ENCODE data around the gene LMAN2. TPM values are rescaled to one million over a fixed set of nuclear protein-coding genes. Genes with fewer than 3 reads are reported as not detected.

Gene LMAN2
- total RNA-seq, 1 donor from 2014 or later: 103 TPM

DNA sequence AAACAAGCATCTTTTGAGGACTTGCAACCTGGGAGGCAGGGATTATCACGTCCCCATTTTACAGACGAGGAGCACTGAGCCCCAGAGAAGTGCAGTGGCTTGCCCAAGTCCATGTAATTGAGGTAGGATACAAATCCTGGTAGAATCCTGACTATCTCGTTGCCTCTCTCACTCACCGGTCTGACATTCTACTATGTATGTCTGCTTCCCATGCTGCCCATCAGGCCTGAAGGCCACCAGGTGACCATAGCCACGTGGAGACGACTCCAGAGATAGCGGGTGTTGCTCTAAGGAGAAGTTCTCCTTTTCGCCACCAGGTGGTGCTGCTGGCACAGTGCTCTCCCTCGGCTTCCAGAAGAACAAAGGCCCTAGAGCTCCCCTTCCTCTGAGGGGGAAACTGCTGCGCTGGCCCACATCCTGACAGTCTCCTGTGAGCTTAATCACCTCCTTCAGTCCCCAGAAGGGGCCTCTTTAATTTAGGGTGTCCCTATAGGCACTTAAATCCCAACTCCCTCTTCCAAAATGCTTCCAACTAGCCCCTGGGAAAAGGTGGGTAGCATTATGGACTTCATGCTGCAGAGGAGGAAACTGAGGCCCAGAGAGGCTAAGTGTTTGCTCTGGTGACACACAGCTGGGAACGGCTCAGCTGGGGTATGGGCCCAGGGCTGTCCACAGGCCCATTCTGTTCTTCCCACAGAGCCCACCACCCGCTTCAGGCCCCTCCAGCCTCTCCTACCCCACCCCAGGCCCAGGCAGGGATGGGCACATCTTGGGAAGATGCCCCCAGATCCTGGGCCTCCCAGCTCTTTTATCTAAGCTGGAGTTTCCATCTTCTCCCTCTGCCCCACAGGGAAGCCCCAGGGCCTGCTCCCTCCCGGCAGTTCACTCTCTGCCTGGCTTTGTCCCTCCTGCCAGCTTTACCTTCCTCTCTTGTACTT lies 39.2 kb upstream of the LMAN2 start:
- peaks cover 19% of the 10 kb centered on the region for H3K4me1 ChIP-seq (ENCODE audit: insufficient read depth, low read length)
- H3K27ac ChIP-seq (ENCODE audit: low read depth, low read length): no peak overlapping the region
- peaks cover 23% of the 10 kb centered on the region for H3K4me1 Mint-ChIP-seq (ENCODE audit: low read depth, unreplicated experiment)
- peak overlapping the region; percentile 86 for H3K27ac Mint-ChIP-seq (ENCODE audit: unreplicated experiment)
- TF ChIP-seq EZH2 (IDR thresholded peaks at IDR 0.05; ENCODE audit: insufficient read depth, low read length): no peak
- TF ChIP-seq, protein P1, sequence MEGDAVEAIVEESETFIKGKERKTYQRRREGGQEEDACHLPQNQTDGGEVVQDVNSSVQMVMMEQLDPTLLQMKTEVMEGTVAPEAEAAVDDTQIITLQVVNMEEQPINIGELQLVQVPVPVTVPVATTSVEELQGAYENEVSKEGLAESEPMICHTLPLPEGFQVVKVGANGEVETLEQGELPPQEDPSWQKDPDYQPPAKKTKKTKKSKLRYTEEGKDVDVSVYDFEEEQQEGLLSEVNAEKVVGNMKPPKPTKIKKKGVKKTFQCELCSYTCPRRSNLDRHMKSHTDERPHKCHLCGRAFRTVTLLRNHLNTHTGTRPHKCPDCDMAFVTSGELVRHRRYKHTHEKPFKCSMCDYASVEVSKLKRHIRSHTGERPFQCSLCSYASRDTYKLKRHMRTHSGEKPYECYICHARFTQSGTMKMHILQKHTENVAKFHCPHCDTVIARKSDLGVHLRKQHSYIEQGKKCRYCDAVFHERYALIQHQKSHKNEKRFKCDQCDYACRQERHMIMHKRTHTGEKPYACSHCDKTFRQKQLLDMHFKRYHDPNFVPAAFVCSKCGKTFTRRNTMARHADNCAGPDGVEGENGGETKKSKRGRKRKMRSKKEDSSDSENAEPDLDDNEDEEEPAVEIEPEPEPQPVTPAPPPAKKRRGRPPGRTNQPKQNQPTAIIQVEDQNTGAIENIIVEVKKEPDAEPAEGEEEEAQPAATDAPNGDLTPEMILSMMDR (IDR thresholded peaks at IDR 0.05; ENCODE audit: insufficient read depth, low read depth, low read length): peak; percentile 94
- FAIRE-seq (no peak), DNase-seq (ENCODE audit: low read depth) (peak; percentile 54)
- no peaks in the 10 kb centered on the region for H3K36me3 ChIP-seq (ENCODE audit: insufficient read depth, low read length)
- H2AFZ ChIP-seq (ENCODE audit: low read depth, low read length): peak overlapping the region; percentile 64
- H3K36me3 Mint-ChIP-seq (ENCODE audit: low read depth, unreplicated experiment): no peaks in the 10 kb centered on the region
- H3K4me3 Mint-ChIP-seq (ENCODE audit: unreplicated experiment): peak overlapping the region; percentile 54
- H4K20me1 ChIP-seq (ENCODE audit: insufficient read depth, low read length): peaks cover 17% of the 10 kb centered on the region
- no peaks in the 10 kb centered on the region for H3K27me3 ChIP-seq (ENCODE audit: insufficient read depth, low read length)
- peaks cover 1% of the 10 kb centered on the region for H3K9me3 Mint-ChIP-seq (ENCODE audit: unreplicated experiment)
- H3K27me3 Mint-ChIP-seq (ENCODE audit: low read depth, unreplicated experiment): peaks cover 34% of the 10 kb centered on the region
- H3K9ac ChIP-seq (ENCODE audit: low read length): peak overlapping the region; percentile 53
- no peak overlapping the region for H3K4me3 ChIP-seq (ENCODE audit: insufficient read depth, low read depth, low read length)
- peak overlapping the region; percentile 77 for H3K4me2 ChIP-seq (ENCODE audit: low read length)
- no peaks in the 10 kb centered on the region for H3K79me2 ChIP-seq (ENCODE audit: insufficient read depth, low read length)
- no peaks in the 10 kb centered on the region for H3K9me3 ChIP-seq (ENCODE audit: insufficient read depth, low read depth, low read length)

DNA sequence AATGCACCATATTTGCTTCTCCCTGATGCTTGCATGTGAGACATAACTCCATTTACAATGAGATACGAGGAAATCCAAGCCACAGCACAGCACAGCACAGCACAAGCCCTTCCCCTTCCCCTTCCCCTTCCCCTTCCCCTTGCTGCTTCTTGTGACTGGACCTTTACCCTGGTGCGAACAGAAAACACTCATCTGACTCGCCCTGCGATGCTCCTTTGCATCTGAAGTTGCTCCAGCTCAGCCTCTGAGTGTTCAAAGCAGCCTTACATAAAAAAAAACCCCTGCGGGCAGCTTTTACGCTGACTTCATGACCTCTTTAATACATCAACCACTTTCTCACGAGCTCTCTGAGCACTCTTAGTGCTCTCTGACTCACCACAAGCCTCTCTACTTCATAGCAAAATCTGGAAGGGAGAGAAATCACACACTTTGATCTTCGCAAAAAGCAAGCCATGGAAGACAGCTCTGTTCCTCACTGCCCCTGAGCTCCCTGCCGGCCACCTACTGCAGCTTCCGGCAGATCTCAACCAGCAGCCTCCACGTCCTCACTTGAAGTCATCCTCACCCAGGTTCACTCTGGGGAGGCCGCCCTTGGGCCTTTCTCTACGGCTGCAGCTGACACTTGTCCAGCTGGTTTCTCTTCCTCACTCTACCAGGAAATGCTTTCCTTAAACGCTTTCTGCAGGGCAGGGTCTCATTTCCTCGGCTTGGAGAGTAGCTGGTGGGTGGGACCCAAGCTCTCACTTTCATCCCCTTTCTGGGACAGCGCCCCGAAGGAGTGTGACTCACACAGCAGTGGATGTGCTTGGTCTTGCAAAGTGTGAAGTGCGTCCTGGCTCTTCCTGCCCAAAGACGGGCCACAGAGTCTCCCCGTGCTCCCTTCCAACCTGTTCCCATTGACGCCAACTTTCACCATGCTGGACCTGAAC lies 38.0 kb upstream of the LMAN2 start:
- FAIRE-seq (no peak), DNase-seq (ENCODE audit: low read depth) (peak; percentile 92)
- Mint-ChIP-seq H3K27ac (ENCODE audit: unreplicated experiment) (peak overlapping the region; percentile 86), H3K4me3 (ENCODE audit: unreplicated experiment) (peak overlapping the region; percentile 70), H3K4me1 (ENCODE audit: low read depth, unreplicated experiment) (peaks cover 23% of the 10 kb centered on the region), H3K27me3 (ENCODE audit: low read depth, unreplicated experiment) (peaks cover 38% of the 10 kb centered on the region), H3K9me3 (ENCODE audit: unreplicated experiment) (peaks cover 1% of the 10 kb centered on the region), H3K36me3 (ENCODE audit: low read depth, unreplicated experiment) (no peaks in the 10 kb centered on the region)
- no peak for TF ChIP-seq EZH2 (IDR thresholded peaks at IDR 0.05; ENCODE audit: insufficient read depth, low read length)
- TF ChIP-seq, protein P1 (IDR thresholded peaks at IDR 0.05; ENCODE audit: insufficient read depth, low read depth, low read length): no peak
- Histone ChIP-seq H3K4me3 (ENCODE audit: insufficient read depth, low read depth, low read length) (no peak overlapping the region), H3K27ac (ENCODE audit: low read depth, low read length) (peak overlapping the region; percentile 78), H3K79me2 (ENCODE audit: insufficient read depth, low read length) (no peaks in the 10 kb centered on the region), H3K9ac (ENCODE audit: low read length) (peak overlapping the region; percentile 53), H2AFZ (ENCODE audit: low read depth, low read length) (peak overlapping the region; percentile 33), H3K9me3 (ENCODE audit: insufficient read depth, low read depth, low read length) (no peaks in the 10 kb centered on the region), H4K20me1 (ENCODE audit: insufficient read depth, low read length) (peaks cover 17% of the 10 kb centered on the region), H3K27me3 (ENCODE audit: insufficient read depth, low read length) (no peaks in the 10 kb centered on the region), H3K36me3 (ENCODE audit: insufficient read depth, low read length) (no peaks in the 10 kb centered on the region), H3K4me2 (ENCODE audit: low read length) (peak overlapping the region; percentile 77), H3K4me1 (ENCODE audit: insufficient read depth, low read length) (peaks cover 19% of the 10 kb centered on the region)

All from astrocyte (in vitro differentiated cells and primary cell).